Measurements from ENCODE around the gene ACCS.

Gene ACCS

DNA sequence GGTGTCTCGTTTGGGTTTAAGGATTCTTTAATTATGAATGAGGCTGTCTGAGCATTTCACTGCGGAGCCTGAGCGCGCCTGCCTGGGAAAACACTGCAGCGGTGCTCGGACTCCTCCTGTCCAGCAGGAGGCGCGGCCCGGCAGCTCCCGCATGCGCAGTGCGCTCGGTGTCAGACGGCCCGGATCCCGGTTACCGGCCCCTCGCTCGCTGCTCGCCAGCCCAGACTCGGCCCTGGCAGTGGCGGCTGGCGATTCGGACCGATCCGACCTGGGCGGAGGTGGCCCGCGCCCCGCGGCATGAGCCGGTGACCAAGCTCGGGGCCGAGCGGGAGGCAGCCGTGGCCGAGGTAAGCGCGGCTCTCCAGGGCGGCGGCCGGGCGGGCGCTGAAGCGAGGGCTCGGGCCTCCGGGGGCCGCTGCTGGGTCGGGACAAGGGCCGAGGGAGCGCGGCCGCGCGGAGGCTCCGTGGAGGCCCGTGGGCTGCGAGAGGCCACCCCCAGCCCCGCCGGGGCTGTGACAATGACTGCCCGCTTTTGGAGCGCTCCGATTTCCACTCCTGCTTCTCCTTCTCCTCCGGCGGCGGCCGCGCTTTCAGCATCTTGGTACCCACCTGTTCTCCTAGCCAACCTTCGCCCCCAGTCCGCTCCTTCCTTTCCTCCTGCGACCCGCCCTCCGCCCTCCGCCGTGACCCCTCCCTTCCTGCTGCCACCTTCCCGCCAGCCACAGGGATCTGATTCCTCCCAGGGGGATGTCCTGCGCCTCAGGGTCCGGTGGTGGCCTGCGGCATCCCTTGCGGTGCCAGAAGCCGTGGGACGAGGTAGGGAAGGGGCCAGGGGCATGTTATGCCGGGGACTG lies 29.7 kb downstream of the ACCS start, which contains the start of gene EXT2:
EXT2 (plus strand) TSS at position 173 of the 854 bp plus-strand sequence. CDS start 12,035 bp downstream, outside the sequence.
- peak; percentile 92 for DNase-seq

DNA sequence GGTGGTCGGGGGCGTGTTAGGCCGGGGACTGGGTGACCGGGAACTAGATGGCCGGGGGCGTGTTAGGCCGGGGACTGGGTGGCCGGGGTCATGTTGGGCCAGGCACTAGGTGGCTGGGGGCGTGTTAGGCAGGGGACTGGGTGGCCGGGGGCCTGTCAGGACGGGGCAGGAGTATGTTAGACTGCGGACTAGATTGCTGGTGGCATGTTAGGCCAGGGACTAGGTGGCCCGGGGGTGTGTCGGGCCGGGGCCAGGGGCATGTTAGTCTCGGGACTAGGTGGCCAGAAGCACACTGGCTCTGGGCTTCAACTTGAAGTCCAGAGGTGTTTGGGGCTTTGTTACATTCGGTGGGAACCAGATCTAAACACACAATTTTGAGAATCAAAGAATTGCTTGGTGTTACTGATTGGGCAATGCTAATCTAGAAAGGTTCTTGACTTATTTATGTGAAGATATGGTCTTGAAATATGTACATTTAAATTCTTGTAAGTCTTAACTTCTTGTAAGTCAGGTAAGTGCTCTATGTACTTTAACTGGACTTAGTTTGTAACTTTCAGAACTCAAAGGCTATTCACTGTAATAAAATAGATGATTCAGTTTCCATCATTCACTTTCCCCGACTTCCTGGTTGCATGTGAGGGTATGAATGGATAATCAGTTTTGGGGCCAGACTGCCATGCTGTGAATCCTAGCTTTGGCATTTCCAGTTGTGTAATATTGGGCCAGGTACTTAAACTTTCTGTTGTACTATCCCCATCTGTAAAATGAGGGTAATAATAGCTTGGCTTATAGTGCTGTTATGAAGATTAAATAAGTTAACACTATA lies 30.5 kb downstream of the ACCS start:
- DNase-seq = no peak

DNA sequence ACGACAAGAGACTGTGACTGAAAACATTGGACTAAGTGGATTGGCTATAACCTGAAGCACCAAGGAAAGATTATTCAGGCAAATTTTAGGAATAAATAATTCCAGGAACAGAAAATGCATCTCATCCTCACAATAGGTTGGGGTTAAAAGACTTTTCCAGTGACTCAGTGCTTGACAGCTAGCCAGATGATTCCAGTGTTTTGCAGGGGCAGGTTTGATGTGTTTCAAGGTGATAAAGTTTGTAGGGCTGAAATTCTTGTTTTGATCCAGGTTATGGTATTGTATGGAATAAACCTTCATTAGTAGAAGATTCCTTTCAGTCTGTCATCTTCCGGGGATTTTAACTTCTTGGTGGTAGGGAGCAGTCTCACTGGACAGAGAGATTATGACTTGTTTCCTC lies 31.8 kb downstream of the ACCS start:
- no peak for DNase-seq

DNA sequence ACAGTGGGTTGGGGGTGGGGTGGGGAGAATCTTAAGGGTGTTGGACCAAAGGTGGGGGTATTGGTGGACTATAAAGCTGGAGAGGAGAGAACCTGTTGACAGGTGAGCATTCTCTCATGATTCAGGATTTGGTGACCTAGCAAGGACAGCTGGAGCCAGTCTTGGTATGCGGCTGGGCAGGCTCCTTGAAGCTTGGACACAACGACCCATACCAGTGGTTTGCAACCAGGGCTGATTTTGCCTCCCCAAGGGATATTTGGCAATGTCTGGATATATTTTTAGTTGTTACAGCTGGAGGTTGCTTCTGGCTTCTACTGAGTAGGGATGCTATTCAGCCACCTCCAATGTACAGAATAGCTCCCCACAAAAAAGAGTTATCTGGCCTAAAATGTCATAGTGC lies 35.0 kb downstream of the ACCS start:
- DNase-seq = no peak

DNA sequence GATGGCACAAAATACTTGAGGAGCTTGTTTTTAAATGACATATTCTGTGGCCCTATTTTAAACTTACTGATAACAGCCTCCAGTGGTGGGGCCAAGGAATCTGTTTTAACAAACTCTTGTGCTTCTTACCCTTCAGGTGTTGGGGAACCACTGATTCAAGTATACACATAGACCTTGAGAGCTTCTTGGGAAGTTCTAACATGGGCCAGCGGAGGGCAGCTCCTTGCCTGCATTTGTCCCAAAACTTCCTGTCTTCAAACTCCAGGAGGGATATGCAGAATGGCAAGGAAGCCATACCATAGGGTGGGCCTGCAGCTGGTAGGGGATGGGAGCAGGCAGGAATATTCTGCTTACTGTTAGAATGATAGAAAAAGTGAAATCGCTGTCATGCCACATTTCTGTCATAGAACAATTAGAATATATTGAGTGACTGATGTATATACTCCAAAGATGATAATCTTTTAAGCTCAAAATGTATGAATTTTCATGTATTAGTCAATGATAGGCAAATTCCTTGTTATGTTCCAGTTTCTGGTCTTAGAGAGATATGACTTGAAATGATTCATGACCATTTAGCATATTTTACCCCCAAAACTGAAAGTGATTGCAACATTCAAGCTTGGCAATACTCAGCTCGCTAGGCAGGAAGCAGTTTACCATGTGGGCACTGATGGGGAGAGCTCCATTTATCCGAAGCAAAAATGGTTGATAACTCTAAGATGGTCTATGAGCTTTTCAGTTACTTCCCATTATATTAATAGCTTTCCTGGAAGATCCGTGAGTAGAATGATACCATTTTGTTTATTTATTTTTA lies 38.6 kb downstream of the ACCS start:
- DNase-seq = no peak

DNA sequence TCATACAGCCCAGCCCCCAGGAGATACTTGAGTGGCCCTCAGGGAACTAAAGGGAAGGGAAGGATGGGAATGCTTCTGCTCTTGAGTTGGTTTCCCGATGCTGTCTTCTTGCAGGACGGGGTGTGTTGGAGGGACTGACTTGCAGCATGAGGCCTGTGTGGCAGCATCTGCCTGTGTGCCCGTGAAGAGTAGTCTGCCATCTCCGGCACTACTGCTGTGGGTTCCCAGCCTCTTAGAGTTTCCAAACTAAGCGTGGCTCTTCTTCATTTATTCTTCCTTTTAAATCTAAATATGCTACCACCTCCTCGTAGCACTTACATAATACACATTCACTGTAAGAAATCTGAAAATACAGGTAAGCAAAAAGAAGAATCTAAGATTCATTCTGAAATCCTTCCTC lies 42.2 kb downstream of the ACCS start:
- no peak for DNase-seq

DNA sequence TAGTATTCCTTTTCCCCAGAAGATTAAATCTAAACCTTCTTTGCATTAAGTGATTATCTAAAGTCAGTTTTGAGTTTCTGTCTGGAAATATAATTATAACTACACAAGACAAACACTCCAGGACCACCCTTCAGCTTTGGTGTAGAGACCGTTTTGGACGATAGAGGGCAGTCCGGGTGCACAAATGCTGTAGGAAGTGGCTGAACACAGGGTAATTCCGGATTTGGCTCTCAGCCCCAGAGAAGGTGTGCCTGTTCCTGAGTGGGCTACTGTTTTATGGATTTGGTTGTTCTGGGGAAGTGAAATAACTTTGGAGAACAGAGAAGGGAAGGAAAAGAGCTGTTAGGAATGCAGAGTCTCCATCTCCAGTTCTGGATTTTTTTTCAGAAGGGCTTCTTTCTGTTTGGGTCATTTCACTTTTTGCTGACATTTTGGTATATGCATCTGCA lies 44.2 kb downstream of the ACCS start:
- DNase-seq = peak; percentile 47

DNA sequence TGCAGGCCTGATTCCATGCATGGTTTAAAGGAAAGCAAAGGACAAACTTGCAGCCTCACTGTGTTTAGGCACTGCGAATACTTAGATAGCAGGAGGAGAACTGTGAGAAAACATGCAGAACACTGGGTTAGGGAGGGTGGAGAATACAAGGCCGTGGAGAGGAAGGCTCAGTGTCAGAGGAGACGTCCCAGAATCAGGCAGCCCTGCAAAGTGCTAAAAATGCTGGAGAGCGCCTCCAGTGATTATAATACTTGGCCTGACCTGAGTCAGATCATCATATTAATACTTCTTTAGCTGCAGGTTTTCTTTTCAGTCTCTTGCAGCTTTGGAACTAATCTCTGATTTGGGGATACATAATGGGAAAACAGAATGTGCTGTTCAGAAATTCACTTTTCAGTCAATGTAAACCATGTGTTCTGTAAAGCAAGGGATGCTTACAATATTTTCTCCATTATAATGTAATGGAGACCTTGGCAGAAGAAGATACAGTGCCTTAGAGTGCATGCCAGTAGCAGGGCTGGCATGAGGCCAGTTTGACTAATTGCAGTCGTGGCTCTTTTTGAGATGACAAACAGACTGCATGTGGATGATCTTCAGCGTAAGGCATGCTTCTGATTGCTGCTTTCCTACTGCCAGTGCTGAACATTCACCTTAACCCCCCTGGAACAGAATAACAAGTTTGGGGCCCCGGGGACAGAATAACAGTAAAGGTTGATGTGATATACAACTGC lies 46.2 kb downstream of the ACCS start:
- no peak for DNase-seq

DNA sequence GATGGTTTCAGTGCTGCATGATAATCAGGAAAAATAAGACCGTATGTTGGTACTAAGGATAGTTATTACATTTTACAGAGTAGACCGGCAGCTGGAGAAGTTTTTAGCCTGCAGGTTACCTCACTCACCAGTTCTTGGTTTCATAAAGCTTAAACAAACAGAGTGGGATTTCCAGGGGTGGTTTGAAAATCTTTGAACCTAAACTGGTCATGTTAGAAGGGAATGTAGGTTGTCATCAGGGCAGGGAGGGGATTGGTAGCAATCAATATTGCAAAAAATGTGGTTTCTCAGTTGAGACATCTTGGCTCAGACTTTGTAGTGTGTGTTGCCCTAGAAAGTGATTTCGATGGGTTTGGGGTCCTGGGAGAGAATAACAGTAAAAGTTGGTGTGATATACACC lies 46.9 kb downstream of the ACCS start:
- no peak for DNase-seq

DNA sequence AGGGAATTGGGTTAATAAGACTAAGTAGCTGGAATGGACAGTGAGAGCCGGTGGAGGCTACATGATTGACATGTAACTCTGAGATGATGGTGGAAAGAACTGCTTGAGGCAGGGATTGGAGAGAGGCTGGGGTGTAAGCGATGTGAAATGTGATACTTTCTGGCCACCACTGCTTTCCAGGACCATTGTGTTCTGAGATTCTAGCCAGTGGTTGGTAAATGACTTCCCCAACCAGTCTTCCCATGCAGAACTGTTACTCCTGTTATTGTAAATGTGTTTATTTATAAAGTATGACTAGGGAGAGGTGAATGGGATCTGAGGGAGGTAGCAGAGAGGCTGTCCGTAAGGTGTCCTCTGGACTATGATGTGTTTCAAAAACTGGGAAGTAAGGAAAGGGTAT lies 47.5 kb downstream of the ACCS start:
- DNase-seq = no peak

DNA sequence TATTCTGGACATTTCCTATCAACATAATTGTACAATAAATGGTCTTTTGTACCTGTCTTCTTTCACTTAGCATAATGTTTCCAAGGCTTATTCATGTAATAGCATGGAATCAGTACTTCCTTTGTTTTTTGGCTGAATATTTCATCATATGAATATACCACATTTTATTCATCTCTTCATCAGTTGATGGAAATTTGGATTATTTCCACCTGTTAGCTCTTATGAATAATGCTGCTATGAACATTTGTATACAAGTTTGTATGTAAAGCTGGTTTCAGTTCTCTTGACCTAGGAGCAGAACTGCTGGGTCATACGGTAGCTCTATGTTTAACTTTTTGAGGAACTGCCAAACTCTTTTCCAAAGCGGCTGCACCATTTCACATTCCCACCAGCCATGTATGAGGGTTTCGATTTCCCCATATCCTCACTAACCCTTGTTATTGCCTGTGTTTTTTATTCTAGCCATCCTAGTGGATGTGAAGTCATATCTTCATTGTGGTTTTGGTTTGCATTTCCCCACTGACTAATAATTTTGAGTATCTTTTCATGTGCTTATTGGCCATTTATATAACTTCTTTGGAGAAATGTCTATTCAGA lies 50.3 kb downstream of the ACCS start:
- DNase-seq = no peak

DNA sequence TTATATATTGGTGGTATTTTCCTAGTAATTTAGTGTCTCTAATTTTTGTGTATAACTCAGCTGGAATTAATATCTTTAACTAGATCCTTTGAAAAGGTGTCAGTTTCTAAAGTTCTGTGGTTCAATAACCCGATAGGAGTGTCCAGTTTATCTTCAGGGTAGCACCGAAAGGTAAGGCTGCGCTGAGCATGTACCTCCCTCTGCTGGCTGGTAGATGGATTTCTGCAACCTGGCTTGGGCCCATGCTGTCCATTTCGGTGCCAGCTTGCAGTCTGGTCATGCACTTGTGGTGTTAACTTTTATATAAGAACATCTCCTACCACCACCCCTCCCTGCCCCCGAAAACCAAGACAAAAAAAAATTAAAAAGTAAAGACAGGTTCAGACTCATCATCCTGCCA lies 54.1 kb downstream of the ACCS start:
- no peak for DNase-seq

DNA sequence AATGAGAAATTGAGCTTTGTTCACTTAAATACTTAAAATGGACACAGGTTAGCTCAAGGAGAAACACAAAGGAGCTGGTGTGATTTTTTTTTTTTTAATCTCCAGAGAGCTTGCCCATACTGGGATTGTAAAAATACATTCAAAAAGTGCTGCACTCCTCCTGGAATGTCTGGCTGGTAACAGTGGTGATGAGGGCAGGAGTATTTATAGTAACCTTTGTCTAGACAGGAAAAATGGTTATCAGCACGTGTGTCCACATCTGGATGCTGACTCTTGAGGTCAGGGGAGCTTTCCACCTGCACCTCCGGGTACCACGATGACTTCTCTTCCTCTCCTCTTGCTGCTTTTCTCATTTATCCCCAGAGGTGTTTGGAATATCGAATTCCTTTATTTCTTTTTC lies 59.5 kb downstream of the ACCS start:
- DNase-seq = no peak

DNA sequence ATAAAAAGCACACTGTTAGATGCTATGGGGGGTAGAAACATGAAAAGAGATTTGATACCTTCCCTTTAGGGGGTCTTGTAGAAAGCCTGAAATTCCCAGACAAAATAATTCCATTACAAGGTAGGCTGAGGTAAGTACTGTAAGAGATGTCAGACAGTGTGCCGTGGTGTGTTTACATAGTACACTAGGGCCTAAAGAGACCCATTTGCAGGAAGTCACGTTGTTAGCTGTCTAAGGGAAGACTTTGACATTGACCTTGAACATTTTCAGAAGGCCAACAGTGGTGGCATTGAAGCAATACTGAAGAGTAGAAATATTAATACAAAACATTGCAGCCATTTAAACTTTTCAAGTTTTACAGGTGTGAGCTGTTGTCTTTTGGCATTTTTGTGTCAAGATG lies 60.2 kb downstream of the ACCS start:
- DNase-seq = no peak

DNA sequence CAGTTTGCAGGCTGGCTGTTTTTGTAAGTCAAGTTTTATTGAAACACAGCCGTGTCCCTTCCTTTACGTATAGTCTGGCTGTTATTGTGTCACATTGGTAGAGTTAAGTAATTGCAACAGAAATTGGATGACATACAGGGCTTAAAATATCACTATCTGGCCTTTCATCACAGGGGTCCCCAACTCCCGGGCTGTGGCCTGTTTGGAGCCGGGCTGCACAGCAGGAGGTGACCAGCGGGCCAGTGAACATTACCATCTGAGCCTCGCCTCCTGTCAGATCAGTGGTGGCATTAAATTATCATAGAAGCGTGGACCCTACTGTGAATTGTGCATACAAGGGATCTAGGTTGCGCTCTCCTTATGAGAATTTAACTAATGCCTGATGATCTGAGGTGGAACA lies 61.1 kb downstream of the ACCS start:
- peak; percentile 4 for DNase-seq

DNA sequence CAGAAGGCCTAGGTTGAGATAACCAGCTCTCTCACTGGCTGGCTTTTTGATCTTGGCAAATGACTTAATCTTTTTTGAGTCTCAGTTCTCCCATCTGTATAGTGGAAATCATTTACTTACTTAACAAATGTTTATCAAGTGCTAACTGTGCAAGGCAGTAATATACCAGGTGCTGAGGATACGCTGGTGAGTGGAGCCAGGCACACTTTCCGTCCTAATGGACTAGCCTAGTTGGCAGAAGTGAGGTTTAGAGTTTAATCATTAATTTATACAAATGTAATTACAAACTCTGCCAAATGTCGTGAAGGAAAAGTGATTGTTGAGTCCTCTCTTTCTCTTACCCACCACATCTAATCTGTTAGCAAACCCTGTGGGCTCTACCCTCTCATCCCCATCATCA lies 62.7 kb downstream of the ACCS start:
- no peak for DNase-seq

DNA sequence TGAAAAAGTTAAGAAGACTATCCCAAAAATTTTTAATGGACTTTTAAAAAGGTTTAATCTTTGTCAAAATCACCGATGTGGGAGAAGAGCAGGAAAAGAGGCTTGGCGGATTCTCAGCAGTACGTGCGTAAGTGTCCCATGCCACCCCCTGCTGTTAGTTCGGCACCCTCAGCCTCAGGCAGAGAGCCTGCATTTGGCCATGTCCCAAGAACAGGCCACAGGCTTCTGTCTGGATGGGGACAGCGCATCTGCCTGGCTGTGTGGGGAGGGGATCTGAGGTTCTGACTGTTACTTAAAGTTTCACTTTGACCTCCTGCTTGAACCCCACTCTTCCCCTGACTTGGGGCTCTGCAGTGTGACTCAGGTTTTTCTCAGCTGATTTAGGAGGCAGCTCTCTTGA lies 64.7 kb downstream of the ACCS start:
- no peak for DNase-seq

DNA sequence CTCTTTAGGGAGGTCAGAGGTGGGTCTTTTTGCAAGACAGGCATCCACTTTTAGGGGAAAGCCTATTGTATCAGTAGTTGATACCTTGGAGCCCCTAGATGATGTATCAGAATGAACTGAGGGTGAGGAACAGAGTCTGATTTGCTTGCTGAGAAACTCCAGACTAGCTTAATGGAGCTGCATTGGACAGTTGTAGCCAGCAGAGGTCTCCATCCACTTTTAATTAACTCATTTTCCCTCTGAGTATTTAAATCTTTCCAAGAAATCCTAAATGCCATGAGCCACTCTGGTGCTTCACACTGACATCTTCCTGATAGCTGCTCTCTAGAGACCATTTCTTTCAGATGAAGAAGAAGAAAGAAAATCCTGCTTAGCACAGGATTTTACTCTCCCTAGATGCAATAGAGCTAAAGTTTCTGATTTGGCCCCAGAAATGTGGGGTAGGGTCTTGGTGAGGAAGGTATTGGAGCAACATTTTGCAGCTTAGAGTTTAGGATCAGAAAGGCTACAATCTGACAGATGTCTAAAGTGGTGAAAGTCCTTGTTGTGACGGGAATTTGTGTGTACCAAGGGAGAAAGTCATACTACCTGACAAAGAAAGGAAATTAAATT lies 67.4 kb downstream of the ACCS start:
- DNase-seq = peak; percentile 28
